HG02852 (cell line): Measurements from ENCODE around the gene APOB.

Experiments
- ATAC-seq: cut with Tn5 transposase; IDR thresholded peaks from one replicate; pipeline ENCODE4 v1.9.1; 2021; ENCODE audit warnings: mild to moderate bottlenecking, moderate library complexity; ENCODE audit not compliant: unreplicated experiment

Gene APOB

GRCh38 chr2:20986024-20986939, 57.6 kb downstream of the APOB start:
- no peak for ATAC-seq

DNA sequence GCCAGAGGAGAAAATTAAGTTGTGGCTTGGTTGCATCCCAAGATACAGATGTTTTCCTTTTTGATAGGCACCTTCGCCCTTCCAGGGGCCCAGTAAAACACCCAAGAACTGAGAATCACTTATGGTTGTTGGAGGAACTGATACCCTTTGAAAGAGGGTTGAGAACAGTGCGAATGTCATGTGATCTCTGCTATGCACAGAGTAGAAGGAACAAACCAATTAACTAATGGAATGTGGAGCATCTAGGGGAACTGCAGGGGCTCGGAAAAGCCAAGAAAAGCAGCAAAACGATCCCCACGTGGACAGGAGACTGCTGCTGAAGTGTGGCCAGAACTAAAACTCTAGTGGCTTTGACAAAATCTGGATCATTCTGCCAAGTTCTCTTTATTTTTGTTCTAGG, 58.8 kb downstream of the APOB start:
- ATAC-seq: no peak

- no peak for ATAC-seq
These were observed 59.5 kb downstream of the APOB start for GRCh38 chr2:20984408-20984807.

- no peak for ATAC-seq
These were observed 60.0 kb downstream of the APOB start for GRCh38 chr2:20983844-20984243.

- ATAC-seq: no peak
These were observed 61.0 kb downstream of the APOB start for GRCh38 chr2:20982861-20983260.

DNA sequence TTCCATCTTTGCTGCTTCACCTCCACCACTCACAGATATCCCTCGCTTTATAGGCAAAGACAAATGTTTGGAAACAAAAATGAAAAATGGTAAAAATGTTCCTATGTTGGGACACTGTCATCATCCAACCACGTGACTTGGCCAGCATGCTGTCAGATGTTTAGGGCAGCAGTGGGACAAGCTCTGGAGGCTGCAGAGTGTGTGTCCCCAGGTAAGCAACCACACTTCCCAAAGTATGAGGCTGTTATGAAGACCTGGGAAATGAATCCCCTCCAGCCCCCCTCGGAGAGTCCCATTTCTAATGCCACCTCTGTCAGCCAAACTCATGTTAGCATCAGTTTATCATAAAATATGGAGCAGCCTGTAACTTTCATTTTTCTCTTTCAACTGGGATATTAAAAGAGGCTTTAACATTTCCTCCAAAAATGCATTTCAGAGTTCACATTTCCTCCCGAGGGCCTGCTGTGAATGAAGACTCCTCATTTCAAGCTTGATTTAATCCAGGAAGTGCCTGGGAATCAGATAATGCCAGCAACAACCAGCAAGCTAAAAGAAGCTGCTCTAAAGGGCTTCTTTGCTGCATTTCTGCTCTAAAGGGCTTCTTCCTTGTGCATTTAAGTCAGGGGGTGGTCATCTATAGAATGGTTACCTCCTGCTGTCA, 66.2 kb downstream of the APOB start:
- no peak for ATAC-seq

DNA sequence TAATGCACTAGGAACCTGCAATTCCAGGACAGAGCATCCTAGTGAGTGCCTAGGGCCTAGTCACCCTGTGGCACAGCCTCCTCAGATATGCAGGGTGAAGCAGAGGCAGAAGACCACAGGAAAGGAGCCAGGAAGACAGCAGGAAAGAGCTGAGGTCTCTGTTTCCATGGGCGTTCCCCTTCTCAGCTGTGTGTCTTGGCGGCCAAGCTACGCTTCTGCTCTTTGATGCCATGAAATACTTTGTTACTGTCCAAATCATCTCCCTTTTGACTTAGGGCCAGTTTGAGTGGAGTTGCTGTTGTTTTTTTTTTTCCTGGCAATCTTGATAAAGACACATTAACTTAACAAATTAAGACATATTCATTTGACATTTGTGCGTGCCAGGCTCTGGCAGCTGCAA, 67.3 kb downstream of the APOB start:
- ATAC-seq: no peak

GRCh38 chr2:20972792-20973565, 70.9 kb downstream of the APOB start:
- no peak for ATAC-seq

DNA sequence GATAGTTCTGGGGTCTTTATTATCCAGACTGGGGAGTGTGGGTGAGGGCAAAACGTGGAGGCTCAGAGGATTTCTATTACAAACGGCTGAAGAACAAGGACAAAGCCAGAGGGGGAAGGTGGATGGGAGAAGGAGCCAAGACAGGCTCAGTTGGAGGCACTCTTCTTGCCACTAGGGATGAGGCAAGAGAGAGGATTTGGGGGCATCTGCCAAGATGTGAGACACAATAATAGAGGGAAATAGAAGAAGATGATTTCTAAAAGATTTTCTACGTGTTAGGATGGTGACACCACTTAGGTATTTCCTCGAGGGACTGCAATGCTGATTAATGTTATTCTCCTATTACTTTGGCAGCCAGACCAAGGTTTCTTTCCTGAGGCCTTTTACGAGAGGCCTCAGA, 71.8 kb downstream of the APOB start:
- ATAC-seq: no peak

DNA sequence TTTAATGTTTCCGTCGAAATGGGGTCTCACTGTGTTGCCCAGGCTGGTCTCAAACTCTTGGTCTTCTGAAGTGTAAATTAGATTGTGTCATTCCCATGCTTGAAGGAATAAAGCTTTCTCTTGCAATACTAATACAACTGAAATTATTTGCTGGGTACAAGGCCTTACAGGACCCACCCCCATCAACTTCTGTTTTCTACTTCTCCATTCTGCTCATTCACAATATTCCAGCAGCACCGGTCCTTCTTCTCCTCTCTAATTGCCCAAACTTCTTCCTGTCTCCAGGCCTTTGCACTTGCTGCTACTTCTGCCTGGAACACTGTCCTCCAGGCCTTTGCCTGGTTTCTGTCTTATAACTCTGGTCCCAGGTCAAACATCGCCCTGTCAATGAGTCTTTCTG, 73.8 kb downstream of the APOB start:
- no peak for ATAC-seq

GRCh38 chr2:20966061-20966595, 77.7 kb downstream of the APOB start:
- no peak for ATAC-seq

DNA sequence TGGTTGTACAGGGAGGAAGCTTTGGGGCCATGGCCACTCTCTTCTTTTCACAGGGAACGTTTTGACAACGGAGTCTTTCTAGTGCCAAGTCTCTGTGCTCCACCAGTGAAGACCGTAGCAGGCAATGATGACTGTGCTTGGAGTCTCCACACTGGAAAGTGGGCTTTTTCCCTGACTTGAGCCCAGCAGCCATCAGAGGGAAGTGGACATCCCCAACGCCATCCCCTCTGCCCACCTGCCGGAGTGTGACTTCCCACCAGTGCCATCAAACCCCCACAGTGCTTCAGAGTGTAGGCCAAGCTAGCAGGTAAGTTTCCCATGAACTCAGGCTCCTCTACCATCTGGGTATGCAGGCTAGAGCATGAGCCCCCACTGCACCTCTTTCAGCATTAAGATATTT, 78.7 kb downstream of the APOB start:
- ATAC-seq: no peak

GRCh38 chr2:20963867-20964266, 80.0 kb downstream of the APOB start:
- no peak for ATAC-seq

DNA sequence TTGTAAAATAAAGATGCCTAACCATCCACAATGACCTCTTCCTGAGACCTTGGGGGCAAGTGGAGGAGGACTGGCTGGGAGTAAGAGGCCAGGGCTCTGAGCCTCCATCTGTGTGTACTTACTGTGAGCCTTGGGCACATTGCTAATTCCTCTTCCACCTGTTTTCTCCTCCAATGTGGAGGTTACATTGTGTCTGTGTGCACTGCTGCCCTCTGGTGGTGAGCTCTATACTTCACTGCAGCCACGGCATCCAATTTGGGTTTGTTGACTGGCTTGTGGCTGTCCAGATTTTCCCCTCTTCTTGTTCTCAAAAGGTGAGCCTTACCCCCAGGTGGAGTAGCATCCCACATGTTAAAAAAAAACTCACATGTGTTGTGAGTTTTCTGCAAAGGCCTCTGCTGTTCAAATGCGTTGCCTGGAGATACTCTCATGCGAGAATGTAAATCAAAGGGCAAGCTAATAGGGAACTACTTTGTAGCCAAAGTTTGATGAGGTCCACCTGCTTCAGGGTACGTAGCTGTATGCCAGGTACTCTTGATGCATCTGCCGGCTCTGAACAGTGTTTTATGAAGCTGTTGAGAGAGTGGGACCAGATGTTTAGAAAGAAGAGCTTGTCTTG, 80.8 kb downstream of the APOB start:
- ATAC-seq: peak; percentile 75

DNA sequence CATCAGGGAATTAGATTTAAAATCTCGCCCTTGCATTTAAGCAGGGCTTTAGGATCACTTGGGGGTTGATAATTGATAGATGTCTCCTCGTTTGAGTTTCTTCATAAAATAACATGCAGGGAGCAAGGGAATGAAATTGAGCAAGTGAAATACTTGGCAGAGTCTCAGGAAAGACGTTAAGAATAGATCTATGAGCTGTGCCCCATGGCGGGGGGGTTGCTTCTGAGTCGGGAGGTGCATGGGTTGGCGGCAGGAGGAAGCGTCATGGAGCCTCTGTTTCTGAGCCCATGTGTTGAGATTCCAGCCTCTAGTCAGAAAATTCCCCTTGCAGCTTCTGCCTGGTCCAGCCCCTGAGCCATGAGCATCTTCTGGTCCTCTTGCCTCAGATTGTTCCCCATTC, 82.0 kb downstream of the APOB start:
- ATAC-seq: no peak

DNA sequence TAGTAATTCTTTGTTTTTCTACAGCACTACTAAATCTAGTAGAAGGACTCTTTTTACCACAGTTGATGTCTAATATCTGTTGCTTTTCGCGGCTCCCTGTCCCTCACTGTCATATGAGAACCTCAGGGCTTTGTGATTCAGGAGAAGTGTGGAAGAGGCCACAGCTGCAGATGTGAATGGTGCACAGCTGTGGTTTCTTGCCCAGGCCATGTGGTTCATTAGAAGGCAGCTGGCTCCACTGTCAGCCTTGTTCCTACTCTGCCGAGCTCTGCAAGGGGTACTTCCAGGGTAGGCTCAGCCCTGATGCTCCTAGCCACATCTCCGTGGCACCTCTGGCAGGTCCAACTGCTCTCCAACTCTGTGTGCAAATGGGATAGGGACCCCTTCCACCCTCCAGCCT, 83.9 kb downstream of the APOB start:
- ATAC-seq: no peak

- ATAC-seq: no peak
These were observed 84.6 kb downstream of the APOB start for GRCh38 chr2:20959252-20959651.

DNA sequence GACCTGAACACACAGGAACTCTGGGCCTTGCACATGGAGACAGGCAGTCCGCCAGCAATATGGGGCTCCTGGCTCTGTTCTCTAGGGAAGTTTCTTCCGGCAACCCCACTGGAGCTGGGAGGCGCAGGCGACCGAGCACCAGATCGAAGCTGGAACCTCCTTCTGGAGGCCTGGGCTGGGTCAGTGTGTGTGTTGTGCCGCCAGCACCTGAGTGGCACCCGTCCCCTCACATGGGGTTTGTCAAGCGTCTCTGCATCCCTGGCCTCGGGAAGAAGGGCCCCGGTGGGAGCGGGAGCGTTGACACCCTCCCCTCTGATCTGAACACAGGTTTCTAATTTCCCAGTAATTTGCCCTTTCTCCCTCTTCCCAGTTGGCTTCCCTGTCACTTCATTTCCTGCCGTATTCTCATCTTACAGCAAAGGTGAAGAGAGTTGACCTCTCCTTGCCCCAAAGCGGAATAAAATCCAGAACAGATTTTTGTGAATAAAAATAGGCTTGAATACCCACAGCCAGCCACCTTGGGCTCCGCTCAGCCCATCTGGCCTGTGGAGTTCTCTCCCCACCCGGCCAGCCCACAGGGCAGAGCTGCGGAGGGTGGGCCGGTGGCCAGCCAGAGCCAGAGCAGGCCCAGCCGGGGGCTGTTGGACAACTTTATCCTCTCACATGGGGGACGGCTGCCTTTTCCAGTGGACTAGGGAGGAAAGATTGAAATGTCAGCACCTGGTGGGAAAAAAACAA, 85.9 kb downstream of the APOB start:
- no peak for ATAC-seq

DNA sequence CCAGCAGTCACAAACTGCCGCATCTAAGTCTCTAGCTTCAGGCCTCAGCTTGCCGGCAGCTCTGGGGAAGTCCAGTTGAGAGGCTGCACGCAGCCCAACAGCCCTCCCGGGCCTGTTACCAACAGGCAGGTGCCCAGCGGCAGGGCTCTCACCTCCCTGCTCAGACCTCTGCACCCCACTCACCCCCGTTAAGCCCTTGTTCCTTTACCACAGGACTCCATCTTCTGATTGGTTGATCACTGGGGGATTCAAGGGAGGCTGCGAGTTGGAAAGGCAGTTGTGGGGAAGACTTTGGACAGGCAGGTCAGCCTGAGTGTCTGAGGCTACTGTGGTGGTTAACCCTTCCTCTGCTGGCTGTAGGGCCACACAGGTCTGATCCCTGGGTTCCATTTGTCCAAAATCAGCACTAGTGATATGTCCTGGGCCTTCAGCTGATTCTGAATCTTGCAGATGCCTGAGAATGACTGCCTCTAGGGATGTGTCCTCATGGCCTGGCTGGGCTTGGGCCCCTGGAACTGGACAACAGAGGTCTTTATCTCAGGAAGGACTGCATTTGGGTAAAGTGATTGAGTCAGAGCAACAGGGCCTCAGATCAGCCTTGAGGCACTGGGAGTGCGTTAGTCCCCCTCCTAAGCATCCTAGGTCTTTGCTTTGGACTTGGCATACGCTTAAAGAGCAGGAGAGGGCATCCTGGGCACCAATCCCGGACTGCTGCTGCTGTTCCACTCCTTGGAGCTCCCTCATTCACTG, 88.4 kb downstream of the APOB start:
- no peak for ATAC-seq
